Fibroblast of skin of left biceps (primary cell): ENCODE measurements around the gene SNPH.

ENCODE experiments used
- DNase-seq, 2 experiments: peaks; one replicate each; pipeline ENCODE4 v3.0.0-alpha.2; 2013; ENCODE audit warnings: low read depth in 2 of 2

SNPH gene

DNA sequence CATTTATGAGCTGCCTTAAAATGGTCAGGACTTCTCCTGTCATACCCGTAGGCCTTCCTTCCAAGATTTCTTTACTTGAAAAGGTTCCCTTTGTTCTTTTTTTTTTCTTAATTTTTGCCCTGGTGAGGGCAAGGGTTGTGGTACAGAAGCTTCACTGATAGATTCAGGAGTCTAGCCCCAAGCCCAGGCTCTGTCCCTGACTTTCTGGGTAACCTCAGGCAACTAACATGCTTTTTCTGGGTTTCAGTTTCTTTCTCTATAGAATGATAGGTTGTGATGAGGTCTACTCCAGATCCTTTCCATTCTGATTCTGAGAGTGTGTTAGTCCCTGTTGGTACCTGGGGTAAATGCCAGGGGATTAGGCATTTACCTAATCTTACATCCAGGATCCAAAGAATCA is 21.2 kb downstream of the SNPH start:
- DNase-seq: no peak

DNA sequence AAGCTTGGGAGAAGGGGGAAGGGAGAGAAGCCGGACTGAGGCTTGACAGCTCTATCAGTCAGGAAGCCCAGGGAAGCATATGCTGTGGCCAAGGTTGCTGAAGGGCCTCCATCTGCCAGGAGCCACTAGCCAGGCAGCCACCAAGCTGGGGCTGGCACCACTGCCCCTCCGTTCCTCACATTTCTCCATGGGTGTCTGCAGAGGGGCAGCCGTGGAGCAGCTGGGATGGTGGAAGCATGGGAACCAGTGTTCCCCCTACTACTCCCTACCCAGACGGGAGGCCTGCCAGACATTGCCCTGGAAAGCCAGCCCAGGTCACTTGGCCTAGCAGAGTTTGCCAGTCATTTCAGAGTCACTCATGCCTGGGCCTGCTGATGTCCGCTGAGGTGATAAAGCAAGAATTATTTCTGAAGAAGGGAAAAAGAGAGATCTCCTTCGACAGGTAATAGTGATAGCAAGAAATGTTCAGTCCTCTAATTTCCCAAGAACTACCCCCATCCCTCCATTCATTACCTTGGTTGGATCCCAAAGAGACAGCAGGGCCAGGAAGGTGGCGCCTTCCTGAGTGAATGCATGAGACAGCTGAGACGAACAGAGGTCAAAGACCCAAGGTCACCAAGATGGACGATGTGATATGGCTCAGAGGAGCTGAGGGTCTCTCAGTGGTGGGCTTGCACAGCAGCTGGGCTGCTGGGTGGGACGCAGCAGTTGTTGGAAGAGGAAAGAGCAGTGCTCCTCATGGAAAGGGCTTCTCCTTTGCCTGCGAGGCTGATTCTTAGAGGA is 21.9 kb downstream of the SNPH start:
- DNase-seq: no peak

DNA sequence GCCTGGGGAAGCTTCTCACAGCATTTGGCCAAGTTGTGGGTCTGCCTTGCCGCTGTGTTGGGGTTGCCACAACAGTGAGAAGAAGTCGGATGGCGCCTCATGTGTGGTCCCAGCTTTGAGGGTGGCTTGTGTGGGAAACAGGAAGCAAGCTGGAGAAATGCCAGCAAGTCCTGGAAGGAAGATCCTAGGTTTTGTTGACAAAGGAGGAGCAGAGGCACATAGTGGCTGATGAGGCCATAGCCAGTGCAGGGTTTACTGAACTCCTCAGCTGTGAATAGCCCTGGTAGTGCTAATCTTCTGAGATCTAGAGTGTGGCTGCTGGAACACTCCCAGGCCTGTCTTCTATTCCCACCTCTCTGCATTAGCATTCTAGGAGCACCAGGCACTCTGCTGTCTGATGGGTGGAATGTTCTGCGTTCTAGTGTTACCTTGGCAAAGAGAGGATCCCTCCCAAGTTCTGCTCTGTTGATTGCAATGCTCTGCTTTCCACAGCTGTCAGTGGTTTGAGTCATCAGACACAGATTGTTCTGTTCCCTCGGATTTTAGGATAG is 25.2 kb downstream of the SNPH start:
- DNase-seq: peak in 1 of 2 experiments; percentile 6

DNA sequence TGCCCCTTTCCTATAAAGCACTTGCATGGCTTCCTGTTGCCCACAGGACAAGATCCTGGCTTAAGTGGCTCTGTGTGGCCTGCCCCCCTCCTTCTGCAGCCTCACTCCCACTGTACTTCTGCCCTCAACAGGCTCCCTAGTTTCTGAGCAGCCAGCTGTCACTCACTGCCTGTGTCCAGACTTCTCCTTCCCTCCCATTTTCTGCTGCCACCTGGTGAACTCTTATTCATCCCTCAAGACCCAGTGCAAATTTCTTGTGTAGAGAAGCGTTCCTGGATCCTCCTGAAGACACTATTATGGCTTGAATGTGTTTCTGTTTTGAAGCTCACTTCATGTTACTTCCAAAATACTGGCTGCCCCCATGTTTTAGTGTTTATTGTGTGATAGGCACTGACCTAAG is 26.5 kb downstream of the SNPH start:
- no peak for DNase-seq

DNA sequence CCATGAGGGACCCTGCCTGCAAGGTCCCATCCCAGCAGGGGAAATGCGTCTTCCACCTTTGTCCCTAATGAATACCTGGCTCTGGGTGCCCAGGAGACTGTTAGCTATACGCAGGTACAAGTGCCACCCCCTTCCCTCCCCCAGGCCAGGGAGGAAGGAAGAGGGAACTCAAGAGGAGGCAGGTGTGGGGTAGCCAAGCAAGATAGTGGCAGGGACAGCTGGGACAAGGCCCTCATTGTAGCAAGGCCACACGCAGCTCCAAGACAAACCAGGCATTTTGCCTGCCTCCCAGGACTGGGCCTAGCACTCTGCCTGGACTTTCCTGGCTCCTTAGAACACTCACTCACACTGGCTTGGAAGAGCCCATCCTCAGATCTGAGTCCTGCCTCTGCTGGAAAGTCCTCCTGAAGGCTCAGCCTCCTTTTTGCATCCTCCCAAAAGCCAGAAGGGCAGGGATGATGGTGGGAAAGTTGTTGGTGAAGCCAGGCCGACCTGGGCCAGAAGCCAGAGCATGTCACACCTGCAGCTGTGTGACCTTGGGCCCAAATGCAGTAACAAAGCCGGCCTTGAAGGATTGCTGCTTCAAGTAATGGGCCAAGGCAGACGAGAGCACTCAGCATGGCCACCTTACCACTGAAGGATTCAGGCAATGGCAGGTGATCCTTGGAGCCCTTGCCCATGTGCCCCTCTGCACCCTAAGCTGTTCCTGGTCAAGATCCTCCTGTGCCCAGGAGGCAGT is 27.7 kb downstream of the SNPH start:
- DNase-seq: no peak

DNA sequence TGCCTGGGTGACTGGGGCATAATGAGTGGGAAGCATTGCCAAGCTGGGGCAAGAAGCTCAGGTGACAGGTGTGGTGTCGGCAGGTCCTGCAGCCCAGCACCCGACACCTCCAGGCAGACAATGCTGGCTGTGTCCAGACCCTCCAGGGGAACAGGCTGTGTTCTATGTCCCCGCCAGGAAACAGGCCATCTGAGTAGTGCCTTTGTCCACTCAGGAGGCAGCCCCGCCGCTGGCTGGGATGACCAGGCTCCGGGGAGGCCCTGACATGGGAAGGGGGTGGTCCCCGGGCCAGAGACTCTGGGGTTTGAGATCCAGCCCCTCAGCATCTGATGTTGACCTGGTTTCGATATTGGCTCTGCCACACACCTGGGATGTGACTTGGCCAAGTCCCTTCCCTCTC is 28.4 kb downstream of the SNPH start:
- no peak for DNase-seq

DNA sequence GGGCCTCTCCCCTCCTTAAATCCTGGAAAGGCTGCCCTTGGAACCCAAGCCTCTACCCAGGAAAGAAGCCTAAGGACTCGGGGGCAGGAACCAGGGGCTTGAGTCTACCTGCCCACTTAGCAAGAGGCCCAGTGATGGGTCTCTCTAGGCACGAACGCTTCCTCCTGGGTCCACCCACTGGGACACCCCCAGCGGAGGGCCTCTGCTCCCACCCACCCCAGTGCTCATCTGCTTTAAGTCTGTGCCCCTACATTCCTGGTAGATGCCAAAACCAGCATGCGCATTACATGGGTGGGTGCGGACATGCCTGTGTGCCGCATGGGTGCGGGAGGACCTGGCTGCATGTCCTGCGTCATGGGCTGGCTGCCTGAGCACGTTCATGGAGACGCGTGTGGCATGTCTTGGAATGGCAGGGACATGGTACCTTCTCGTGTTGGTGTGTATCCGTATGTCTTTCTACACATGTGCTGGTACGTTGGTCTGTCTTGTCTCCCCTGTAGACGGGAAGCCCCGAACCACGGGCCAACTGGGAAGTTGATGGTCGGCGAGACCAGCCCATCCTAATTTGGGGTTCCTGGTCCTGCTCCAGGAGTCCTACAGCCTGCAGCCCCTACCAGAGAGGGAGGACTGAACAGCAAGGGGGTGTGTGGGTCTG is 29.3 kb downstream of the SNPH start:
- DNase-seq: no peak

DNA sequence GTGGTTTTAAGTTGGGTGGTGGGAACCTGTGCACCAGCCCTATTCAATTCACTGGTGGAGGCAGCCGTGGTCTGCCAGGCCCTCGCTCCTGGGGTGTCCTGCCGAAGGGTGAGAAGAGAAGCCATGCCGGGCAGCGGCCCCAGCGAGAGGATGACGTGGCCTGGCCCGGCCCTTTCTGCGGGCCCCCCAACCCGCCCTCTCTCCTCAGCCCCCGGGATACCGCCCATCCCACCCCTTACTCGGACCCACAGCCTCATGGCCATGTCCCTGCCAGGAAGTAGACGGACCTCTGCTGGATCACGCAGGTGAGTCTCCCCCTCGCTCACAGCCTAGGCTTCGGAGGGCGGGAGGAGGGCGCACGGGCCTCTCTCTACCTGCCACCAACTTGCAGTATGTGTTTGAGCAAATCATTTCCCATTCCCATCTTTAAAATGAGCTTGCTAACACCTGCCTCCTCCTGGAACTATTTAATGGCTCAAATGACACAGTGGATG is 30.1 kb downstream of the SNPH start:
- no peak for DNase-seq

DNA sequence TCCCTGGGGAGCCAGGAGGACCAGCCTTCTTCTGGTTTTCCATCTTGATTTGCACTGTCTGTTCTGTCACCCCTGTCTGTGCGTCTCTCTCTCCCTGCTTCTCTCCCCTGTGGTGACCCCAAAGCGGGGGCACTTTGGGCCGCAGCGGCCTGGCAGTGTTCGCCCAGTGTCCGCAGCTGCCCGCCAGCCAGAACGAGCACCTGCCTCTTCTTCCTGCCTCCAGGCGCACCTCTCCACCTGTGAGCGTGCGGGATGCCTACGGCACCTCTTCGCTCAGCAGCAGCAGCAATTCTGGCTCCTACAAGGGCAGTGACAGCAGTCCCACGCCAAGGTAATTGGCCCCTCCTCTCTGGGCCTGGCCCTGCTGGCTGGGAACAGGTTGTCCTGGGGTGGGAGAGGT is 30.8 kb downstream of the SNPH start:
- no peak for DNase-seq

DNA sequence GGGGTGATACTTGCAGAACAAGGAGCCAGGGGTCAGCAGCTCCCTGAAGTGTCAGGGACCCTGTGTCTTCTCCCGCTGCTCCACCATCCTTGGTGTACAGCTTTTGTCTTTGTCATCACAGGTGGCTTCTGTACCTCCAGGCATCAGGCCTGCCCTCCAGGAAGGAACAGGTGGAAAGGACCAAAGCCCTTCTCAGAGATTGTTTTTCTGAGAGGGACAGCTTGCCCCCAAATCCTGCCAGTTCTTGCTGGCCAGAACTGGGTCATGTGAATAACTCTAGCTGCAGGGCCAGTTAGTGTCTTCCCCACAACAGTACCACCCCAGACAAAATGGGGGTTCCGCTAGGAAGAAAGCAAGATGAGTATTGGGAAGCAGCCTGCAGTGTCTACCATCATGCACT is 31.4 kb downstream of the SNPH start:
- DNase-seq: no peak

DNA sequence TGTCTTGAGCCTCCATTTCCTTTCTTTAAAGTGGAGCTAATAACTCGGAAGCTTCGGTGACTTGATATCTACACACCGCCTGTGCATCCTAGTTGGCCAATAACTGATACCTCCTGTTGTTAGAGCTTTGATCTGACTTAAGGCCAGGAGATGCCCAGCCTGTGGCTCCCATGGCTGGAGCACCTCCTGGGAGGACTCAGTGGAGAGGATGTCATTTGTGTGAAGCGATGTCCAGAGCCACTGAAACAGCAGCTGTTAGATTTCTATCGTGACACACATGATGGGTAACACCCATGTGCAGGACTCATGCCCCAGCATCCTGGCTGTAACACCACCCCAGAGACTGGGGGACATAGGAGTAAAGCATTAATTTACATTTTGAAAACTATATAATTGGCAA is 32.1 kb downstream of the SNPH start:
- no peak for DNase-seq

DNA sequence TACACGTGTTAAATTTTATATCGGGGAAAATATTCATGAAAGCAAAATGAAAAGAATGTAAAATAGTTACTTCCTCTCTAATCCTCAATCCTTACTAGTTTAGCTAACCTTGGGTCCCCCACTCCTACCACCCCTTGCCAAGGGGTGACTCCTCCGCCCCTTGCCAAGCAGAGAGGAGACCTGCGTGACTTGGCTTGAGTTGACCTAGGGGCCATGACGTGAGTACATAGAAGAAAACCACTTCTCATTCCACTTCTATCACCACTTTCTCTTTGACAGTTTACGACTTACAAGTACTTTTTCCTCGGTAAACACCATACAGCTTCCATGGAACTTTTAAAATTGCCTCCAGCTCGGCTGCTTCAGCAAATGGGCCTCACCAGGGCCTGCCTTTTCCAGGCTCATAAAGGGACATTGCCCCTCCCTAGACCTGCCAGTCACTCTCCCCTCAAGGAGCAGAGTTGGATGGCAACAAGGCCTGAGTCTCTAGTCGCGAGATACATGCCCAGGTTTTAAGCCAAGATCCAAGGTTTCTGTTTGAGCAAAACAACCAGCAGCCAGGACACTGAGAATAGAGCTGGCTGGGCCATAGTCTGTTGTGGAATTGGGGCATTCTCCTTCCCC is 32.9 kb downstream of the SNPH start:
- DNase-seq: no peak

DNA sequence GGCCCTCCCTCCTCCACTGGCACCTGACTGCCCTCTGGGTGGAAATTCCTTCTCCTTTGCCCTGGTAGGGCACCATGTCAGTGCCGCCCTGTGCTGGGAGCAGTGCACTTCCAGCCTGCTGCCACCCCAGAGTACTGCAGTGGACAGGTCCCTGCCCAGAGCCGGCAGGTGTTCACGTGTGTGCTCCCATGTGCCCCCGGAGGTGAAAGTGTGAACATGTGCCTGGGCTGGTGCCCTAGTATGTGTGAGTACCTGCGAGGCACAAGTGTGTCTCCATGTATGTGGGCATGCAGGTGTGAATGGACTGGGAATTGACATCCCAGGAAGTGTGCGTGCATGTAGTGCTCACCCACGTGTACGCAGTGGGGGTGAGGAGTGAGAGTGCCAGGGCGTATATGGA is 33.4 kb downstream of the SNPH start:
- DNase-seq: no peak

DNA sequence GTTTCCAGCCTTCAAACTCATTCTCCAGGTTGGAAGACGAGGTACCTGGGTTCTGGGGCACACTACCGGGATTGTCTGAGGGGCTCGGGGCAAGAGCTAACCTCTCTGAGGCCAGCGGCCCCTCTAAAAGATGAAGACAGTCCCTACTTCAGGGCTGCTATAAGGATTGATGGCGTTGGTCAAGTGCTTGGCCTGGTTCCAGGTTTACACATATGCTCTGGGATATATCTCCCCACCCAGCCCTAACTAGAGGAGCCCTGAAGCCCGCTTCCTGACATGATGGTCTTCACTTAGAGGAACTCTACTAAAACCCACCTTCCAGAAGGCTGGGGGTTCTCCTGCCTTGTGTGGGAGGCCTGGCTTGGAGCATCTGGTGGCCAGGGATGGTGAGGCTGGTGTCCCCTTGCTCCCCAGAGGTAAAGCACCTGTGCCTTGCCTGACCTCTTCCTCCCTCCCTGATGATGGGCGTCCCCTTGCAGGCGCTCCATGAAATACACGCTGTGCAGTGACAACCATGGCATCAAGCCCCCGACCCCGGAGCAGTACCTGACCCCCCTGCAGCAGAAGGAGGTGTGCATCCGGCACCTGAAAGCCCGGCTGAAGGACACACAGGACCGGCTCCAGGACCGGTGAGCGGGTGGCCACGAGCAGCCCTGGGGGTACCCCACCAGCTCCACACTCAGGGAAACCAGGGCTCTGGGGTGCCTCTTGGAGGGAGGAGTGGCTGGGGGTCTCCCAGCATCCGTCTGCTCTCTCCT is 34.2 kb downstream of the SNPH start:
- no peak for DNase-seq

DNA sequence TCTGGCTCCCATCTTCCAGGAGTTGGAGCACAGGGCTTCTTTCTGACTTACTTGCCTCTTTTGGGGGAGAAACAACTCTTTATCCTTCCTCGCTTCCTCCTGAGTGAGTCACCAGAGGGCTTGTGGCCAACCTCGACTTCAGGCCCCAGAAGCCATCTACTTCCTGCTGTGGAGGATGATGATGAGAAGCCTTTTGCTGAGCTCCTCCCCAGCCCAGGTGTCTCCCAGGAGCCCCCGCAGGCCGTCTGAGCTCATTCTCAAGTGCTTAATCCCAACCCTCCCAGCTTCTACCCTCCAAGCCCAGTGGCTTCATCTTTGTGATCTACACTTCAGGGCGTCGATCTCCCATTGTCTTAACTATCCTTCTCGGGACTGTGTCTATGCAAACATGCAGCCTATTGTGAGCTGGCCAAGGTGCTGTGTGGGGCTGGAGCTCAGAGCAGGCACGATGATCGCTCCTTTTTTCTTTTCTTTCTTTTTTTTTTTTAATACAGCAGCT is 35.0 kb downstream of the SNPH start:
- no peak for DNase-seq

DNA sequence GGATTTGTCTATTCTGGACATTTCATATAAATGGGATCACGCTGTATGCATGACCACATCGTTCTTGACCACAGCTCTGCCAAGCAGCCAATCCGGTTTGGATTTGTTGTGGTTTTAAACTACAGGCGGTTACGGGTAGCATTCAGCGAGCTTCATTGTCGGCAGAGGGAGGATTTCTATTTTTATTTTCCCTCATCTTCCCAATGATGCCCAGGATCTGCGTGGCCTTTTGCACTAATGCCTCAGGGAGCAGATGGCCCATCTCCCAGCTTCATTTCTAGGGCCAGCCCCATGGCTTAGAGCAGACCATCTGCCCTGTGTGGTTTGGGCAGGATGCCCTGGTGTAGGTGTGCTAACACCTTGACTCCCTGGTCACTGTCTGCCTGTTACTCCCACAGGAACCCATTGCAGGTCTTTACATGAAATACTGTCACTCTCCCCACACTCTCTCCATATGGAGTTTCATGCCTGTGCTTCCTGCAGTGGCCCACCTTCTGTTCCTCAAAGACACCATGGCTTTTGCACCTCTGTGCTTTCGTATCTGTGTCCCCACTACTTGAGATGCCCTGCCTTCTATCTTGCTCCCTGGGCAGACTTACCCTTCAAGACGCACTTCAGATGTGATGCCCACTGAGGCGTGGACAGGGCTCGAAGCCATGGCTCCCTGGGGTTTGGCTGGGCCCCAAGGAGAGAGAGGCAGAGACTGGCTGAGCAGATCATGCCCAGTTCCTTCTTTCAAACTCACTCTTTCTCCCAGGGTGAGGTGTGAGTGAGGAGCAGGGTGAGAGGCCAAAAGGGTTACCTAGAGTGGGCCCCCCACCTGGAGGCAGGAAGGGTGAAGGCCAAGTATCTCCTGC is 36.8 kb downstream of the SNPH start:
- no peak for DNase-seq

DNA sequence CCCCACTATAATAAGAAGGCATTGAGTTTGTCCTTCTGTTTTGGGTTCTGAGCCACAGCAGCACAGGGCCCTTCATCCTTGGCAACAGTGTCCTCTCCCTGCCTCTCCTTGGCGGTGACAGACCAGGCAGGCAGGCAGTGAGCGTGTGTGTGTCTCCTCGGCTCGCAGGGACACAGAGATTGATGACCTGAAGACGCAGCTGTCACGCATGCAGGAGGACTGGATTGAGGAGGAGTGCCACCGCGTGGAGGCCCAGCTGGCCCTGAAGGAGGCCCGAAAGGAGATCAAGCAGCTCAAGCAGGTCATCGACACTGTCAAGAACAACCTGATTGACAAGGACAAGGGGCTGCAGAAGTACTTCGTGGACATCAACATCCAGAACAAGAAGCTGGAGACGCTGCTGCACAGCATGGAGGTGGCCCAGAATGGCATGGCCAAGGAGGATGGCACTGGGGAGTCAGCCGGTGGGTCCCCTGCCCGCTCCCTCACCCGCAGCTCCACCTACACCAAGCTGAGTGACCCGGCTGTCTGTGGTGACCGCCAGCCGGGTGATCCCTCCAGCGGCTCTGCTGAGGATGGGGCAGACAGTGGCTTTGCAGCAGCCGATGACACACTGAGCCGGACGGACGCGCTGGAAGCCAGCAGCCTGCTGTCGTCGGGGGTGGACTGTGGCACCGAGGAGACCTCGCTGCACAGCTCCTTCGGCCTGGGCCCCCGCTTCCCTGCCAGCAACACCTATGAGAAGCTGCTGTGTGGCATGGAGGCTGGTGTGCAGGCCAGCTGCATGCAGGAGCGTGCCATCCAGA is 38.8 kb downstream of the SNPH start:
- no peak for DNase-seq

DNA sequence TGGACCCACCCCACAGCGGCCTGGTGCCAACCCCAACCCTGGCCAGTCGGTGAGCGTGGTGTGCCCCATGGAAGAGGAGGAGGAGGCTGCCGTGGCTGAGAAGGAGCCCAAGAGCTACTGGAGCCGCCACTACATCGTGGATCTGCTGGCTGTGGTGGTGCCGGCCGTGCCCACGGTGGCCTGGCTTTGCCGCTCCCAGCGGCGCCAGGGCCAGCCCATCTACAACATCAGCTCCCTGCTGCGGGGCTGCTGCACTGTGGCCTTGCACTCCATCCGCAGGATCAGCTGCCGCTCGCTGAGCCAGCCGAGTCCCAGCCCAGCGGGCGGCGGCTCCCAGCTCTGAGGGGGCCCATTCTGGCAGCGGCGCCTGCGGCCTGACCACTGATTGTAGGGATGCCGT is 39.6 kb downstream of the SNPH start:
- DNase-seq: no peak
